HUES64 (cell line): ENCODE results near the gene CRY2.
"Not testable (repeated sequence)": the region's sequence is repeated elsewhere in the genome, so short reads cannot be mapped to it uniquely, and the experiment has no call there.

ENCODE experiments used
- H3K27ac ChIP-seq: 2 replicates; pipeline ENCODE4 v1.7.0; 2013; ENCODE audit warnings: low read depth, low read length, inconsistent platforms
- H3K27me3 ChIP-seq: 2 replicates; pipeline ENCODE4 v1.6.1; 2013; ENCODE audit warnings: mild to moderate bottlenecking, low read length; ENCODE audit not compliant: insufficient read depth
- H3K36me3 ChIP-seq: 2 replicates; pipeline ENCODE4 v1.6.1; 2013; ENCODE audit warnings: mild to moderate bottlenecking, low read length; ENCODE audit not compliant: insufficient read depth
- H3K4me1 ChIP-seq: 2 replicates; pipeline ENCODE4 v1.6.1; 2013; ENCODE audit warnings: mild to moderate bottlenecking, low read length, moderate library complexity; ENCODE audit not compliant: insufficient read depth
- H3K4me3 ChIP-seq: 2 replicates; pipeline ENCODE4 v1.5.1; 2013; ENCODE audit warnings: mild to moderate bottlenecking, low read length, moderate library complexity
- H3K9ac ChIP-seq: 2 replicates; pipeline ENCODE4 v1.6.1; 2013; ENCODE audit warnings: mild to moderate bottlenecking, low read depth, low read length
- H3K9me3 ChIP-seq: 2 replicates; pipeline ENCODE4 v1.6.1; 2013; ENCODE audit warnings: low read depth, low read length; ENCODE audit not compliant: insufficient read depth
- WGBS: fragments of 150-250, 120-280 bp; methylation state at CpG from one replicate; pipeline ENCODE4 v1.1.7; 2013; ENCODE audit warnings: missing lambda C conversion rate; 5-methylcytosine and 5-hydroxymethylcytosine counted together

Gene CRY2

DNA sequence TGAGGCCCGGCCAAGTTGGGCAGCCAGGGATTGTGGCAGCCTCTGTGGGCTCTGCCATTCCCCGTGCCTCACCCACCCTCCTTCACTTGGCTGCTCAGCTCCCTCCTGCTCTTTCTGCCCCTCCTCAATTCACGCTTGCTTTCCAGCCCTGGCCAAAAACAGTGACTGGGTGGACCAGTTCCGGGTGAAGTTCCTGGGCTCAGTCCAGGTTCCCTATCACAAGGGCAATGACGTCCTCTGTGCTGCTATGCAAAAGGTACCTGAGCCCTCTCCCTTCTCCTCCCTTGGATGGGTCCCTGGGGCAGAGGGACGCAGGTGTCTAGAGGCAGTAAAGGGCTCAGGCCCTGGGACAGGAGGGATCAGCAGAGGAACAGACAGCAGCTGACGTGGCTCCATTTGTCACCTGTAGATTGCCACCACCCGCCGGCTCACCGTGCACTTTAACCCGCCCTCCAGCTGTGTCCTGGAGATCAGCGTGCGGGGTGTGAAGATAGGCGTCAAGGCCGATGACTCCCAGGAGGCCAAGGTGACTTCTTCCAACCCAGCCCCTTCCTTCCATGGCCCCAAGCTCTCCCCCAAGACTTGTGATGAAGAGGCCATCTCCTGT is 57.1 kb downstream of the CRY2 start:
- Histone ChIP-seq H3K4me3 (no peak overlapping the region), H3K9ac (no peak overlapping the region), H3K27ac (no peak overlapping the region), H3K9me3 (no peaks in the 10 kb centered on the region), H3K36me3 (peaks cover 29% of the 10 kb centered on the region), H3K27me3 (peaks cover 11% of the 10 kb centered on the region), H3K4me1 (peaks cover 8% of the 10 kb centered on the region; the same call in 1 of the 2 replicates)
- WGBS: 93% methylated on average over 15 of the region's 15 CpGs

DNA sequence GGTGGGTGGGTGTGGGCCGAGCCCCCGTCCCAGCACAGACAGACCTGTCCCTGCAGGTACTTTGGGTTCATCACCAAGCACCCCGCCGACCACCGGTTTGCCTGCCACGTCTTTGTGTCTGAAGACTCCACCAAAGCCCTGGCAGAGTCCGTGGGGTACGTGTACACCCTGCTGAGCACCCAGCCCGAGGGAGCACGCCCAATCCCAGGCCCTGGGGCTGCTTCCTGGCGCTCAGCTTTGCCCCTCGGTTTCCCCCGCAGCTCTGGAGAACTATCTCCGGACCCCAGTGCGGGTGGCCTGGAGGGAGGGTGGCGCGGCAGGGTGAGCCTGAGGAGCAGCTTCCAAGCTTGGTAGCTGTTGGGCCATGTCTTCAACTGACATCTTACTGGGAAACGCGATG is 57.8 kb downstream of the CRY2 start:
- H3K27me3 ChIP-seq: peaks cover 11% of the 10 kb centered on the region
- no peaks in the 10 kb centered on the region for H3K9me3 ChIP-seq
- peaks cover 8% of the 10 kb centered on the region; the same call in 1 of the 2 replicates for H3K4me1 ChIP-seq
- no peak overlapping the region for H3K9ac ChIP-seq
- no peak overlapping the region for H3K4me3 ChIP-seq
- peaks cover 34% of the 10 kb centered on the region for H3K36me3 ChIP-seq
- WGBS: 95% methylated on average over 19 of the region's 19 CpGs
- no peak overlapping the region for H3K27ac ChIP-seq

DNA sequence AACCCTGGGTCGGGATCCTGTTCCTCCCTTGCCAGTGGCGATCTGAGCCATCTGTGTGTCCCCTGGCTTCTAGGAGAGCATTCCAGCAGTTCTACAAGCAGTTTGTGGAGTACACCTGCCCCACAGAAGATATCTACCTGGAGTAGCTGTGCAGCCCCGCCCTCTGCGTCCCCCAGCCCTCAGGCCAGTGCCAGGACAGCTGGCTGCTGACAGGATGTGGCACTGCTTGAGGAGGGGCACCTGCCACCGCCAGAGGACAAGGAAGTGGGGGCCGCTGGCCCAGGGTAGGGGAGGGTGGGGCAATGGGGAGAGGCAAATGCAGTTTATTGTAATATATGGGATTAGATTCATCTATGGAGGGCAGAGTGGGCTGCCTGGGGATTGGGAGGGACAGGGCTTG is 58.3 kb downstream of the CRY2 start:
- WGBS: 95% methylated on average over 6 of the region's 6 CpGs

DNA sequence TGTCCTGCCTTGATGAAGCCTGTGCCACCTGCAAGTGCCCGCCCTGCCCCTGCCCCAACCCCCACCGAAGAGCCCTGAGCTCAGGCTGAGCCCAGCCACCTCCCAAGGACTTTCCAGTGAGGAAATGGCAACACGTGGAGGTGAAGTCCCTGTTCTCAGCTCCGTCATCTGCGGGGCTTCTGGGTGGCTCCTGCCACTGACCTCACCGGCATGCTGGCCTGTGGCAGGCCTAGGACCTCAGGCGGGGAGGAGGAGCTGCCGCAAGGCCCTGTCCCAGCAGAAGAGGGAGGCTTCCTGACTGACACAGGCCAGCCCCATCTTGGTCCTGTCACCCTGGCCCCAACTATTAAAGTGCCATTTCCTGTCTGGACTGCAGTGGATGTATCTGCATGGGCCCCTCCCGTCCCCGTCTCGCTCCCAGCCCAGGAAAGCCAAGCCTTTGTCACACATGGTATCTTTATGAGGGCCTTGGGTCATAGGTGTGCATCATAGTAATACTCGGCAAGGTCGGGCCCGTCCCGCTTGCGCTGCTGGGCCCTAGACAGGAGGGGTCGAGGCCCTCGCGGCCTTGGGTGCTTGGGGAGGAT is 58.9 kb downstream of the CRY2 start:
- 89% methylated on average over 19 of the region's 19 CpGs for WGBS

More for the DNA sequence above, 58.3 kb downstream of the CRY2 start:
- not testable (repeated sequence) for H3K4me1 ChIP-seq, H3K9ac ChIP-seq, H3K27me3 ChIP-seq, H3K9me3 ChIP-seq, H3K4me3 ChIP-seq, H3K27ac ChIP-seq
- peaks cover 34% of the 10 kb centered on the region for H3K36me3 ChIP-seq

DNA sequence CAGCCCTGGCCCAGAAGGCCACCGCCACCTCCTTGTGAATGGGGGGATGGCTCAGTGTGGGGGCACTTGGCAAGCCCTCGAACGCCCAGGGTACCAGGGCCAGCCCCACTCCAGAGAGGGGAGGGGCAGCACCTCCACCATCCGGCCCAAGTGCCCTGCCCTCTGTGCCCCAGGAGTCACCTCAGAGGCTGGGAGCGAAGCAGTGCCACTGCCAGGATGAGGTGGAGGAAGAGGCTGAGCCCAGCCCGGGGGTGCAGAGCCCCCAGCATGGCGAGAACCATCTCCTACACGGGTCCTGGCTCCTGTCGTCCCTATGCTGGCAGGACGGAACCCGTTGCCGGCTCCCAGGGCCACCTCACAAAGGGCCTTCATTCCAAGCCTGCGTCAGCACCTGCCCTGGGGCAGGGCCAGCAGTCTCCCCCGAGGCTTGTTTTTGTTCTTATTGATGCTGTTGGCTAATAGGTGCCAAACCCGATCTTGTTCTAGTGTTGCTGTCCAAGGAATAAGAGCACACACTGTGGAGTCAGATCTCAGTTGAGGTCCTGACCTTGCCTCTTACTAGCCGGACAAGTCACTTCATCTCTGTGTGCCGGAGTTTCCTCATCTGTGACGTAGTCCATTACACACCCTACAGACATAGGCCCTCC is 59.8 kb downstream of the CRY2 start, which contains the start of gene FREY1:
FREY1 (minus strand) TSS at position 307 of the 647 bp plus-strand sequence; CDS start at position 281, 26 bp downstream.
- no peaks in the 10 kb centered on the region for H3K9me3 ChIP-seq
- no peaks in the 10 kb centered on the region for H3K27me3 ChIP-seq
- H3K9ac ChIP-seq: no peak within 1 kb of the TSS
- peaks cover 37% of the 10 kb centered on the region for H3K36me3 ChIP-seq
- WGBS: 82% methylated on average over 18 of the region's 18 CpGs
- H3K4me1 ChIP-seq: no peaks in the 10 kb centered on the region
- no peak within 1 kb of the TSS for H3K4me3 ChIP-seq
- H3K27ac ChIP-seq: no peak within 1 kb of the TSS

More for the DNA sequence above, 58.9 kb downstream of the CRY2 start:
- Histone ChIP-seq H3K4me3 (no peak overlapping the region), H3K4me1 (0 out of 2 replicates have a peak, but pooled peaks cover 1% of the 10 kb centered on the region), H3K27me3 (peaks cover 1% of the 10 kb centered on the region; the same call in 1 of the 2 replicates), H3K9ac (no peak overlapping the region), H3K36me3 (peaks cover 35% of the 10 kb centered on the region), H3K27ac (no peak overlapping the region), H3K9me3 (no peaks in the 10 kb centered on the region)

DNA sequence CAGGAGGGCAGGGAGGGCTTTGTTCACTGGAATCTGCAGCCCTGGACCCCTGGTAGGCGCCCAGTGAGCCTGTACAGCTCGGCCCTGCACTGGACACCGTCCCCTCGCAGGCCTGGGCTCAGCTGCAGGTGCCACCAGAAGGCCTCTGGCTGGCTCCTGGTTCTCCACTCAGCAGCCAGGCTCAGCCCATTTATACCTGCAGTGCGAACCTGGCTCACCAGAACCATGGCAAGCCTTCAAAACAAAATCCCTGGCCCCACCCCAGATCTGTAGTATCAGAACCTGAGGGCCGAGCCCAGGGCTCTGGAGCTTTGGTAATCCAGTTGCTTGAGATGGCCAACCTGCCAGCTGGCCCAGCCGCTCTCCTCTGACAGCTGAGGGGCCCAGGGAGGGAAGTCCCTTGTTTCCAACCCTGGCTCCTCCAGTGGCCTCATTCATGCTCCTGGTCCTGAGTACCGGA is 60.7 kb downstream of the CRY2 start:
- H3K4me1 ChIP-seq: no peaks in the 10 kb centered on the region
- no peaks in the 10 kb centered on the region for H3K27me3 ChIP-seq
- no peaks in the 10 kb centered on the region for H3K9me3 ChIP-seq
- H3K27ac ChIP-seq: no peak overlapping the region
- peaks cover 34% of the 10 kb centered on the region for H3K36me3 ChIP-seq
- H3K4me3 ChIP-seq: no peak overlapping the region
- H3K9ac ChIP-seq: no peak overlapping the region
- 92% methylated on average over 8 of the region's 8 CpGs for WGBS

DNA sequence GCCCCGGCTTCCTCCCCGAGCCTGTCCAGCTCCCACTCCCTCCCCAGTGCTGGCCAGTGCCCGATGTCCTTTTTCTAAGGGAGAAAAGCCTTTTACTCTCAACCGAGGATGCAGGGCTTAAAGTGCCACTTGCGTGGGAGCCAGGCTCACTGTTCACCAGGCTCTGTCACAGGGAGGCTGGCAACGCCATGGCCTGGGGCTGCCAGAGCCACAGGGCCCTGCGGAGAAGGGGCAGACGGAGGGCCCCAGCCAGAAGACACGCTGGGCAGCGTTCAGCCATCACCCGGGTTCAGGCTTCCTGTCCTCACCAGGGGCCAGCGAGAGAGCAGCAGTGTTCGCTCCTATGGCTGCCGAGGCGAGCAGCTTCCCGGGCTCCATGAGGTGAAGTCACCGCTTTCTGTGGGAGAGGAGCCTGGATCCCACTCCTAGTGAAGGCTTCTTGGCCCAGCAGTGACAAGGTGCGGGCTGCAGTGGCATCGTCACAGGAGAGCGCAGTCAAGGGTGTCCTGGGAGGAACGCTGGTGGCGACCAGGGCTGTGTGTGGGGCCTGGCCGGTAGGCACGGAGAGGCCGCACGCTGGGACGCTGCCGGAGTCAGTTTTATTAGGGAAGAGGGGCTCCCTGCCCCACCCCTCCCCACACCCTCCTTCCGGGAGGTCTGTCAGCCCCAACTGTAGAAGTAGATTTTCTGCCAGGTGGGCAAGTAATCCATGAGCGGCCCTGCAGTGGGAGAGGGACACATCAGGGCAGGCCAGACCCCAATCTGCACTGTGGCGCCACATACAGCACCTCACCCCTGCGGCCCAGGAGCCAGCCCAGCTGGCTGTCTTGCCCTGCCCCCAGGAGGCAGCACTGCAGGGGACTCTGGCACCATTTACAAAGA is 62.6 kb downstream of the CRY2 start:
- no peaks in the 10 kb centered on the region for H3K9me3 ChIP-seq
- H3K4me1 ChIP-seq: no peaks in the 10 kb centered on the region
- H3K27ac ChIP-seq: no peak overlapping the region
- no peak overlapping the region for H3K4me3 ChIP-seq
- 95% methylated on average over 32 of the region's 32 CpGs for WGBS
- no peaks in the 10 kb centered on the region for H3K27me3 ChIP-seq
- no peak overlapping the region for H3K9ac ChIP-seq
- peaks cover 34% of the 10 kb centered on the region for H3K36me3 ChIP-seq

DNA sequence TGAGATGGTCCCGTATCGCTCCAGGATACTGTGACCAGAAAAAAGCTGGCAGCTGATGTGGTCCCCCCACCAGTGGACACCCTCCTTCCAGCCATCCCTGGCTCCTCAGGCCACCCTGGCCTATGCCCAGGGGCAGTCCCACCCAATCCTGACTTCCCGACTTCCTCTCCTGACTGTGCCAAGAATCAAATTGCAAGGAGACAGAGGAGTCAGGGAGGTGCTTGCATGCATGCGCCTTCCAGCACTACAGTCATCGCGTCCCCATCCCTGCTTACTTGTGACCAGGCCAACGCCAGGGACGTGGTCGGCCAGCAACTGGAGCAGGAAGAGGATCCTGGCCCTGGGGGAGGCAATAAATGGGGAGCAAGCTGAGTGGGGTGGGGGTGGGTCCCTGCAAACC is 63.3 kb downstream of the CRY2 start:
- Histone ChIP-seq H3K9me3 (no peaks in the 10 kb centered on the region), H3K9ac (no peak overlapping the region), H3K27ac (no peak overlapping the region), H3K4me3 (no peak overlapping the region), H3K27me3 (no peaks in the 10 kb centered on the region), H3K4me1 (no peaks in the 10 kb centered on the region), H3K36me3 (peaks cover 40% of the 10 kb centered on the region)
- 95% methylated on average over 9 of the region's 9 CpGs for WGBS

DNA sequence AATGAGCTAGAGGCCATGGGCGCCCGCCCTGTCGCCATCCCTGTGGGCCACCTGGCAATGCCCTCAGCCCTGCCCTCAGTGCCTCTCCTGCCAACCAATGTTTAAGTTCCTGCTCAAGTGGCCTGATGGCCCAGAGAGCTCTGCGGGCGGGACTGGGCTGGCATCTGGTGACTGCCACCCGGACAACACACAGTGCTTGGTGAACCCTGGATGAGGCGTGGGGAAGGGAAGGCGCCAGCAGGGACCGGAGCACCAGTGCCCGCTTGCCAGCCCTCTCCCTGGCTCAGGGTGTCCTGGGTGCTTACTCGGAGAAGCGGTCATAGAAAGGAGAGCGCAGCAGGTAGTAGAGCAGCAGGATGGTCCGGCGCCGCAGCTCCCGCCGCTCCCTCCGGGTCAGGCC is 66.2 kb downstream of the CRY2 start:
- Histone ChIP-seq H3K36me3 (peaks cover 38% of the 10 kb centered on the region), H3K27me3 (no peaks in the 10 kb centered on the region), H3K9me3 (no peaks in the 10 kb centered on the region), H3K4me3 (no peak overlapping the region), H3K4me1 (no peaks in the 10 kb centered on the region), H3K27ac (no peak overlapping the region), H3K9ac (no peak overlapping the region)
- WGBS: 97% methylated on average over 19 of the region's 19 CpGs

DNA sequence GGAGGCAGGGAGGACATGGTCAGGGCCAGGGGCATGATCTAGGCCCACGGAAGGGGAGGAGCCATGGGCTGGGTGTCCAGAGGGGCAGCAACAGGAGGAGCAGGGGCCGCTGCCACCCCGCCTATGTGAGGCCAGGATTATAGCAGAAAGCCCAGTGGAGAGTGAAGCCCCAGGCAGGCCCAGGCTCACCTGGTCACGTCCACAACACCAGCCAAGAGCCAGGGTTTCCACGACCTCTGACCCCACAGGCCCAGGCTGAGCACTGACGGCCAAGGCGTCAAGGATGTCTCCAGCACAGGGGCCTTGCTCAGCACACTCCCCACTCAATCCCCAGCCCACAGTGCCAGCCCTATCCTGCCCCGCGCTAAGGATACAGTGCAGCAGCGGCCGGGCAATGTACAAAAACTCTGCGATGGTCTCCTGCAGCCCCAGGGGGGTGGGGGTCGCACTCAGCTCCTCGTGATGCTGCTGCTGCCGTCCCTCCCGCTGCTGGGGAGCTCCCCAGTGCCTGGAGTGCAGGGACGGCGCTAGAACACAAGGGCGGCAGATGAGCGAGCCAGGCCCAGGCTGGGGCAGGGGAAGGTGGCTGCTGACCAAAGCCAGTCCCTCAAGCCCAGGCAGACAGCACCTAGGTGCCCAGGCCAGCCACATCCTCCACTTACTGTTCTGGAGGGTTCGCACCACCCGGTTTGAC is 66.8 kb downstream of the CRY2 start:
- WGBS: 91% methylated on average over 22 of the region's 22 CpGs
- no peak overlapping the region for H3K4me3 ChIP-seq
- no peak overlapping the region for H3K9ac ChIP-seq
- H3K27me3 ChIP-seq: no peaks in the 10 kb centered on the region
- H3K4me1 ChIP-seq: no peaks in the 10 kb centered on the region
- no peaks in the 10 kb centered on the region for H3K9me3 ChIP-seq
- H3K36me3 ChIP-seq: peaks cover 38% of the 10 kb centered on the region
- H3K27ac ChIP-seq: no peak overlapping the region
